Activated effector memory CD4-positive, alpha-beta T cell treated with Interleukin-2 at 50 U/mL for 16 hours (primary cell): Measurements from ENCODE around the gene GET4.
"Not testable (repeated sequence)": the region's sequence is repeated elsewhere in the genome, so short reads cannot be mapped to it uniquely, and the experiment has no call there.

ENCODE experiments used
- DNase-seq: peaks from one replicate; pipeline ENCODE4 v3.0.0-alpha.2; 2020

Gene GET4

DNA sequence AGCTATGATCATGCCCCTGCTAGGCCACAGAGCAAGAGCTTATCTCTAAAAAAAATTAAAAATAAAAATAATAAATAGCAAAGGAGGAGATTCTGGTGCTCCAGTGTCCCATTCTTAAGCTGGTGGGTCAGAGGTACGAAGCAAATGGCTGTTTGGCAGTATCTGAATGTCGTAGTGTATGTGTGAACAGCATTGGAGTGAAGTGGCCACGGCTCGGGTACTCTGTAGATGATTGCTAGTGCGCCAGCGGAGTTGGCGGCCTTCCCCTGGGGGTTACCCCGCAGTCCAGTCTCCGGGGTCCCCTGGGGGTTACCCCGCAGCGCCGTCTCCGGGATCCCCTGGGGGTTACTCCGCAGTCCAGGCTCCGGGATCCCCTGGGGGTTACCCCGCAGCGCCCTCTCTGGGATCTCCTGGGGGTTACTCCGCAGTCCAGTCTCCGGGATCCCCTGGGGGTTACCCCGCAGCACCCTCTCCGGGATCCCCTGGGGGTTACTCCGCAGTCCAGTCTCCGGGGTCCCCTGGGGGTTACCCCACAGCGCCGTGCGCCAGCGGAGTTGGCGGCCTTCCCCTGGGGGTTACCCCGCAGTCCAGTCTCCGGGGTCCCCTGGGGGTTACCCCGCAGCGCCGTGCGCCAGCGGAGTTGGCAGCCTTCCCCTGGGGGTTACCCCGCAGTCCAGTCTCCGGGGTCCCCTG is 29.2 kb upstream of the GET4 start:
- not testable (repeated sequence) for DNase-seq

DNA sequence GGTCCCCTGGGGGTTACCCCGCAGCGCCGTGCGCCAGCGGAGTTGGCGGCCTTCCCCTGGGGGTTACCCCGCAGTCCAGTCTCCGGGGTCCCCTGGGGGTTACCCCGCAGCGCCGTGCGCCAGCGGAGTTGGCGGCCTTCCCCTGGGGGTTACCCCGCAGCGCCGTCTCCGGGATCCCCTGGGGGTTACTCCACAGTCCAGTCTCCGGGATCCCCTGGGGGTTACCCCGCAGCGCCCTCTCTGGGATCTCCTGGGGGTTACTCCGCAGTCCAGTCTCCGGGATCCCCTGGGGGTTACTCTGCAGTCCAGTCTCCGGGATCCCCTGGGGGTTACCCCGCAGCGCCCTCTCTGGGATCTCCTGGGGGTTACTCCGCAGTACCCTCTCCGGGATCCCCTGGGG is 28.6 kb upstream of the GET4 start:
- not testable (repeated sequence) for DNase-seq

DNA sequence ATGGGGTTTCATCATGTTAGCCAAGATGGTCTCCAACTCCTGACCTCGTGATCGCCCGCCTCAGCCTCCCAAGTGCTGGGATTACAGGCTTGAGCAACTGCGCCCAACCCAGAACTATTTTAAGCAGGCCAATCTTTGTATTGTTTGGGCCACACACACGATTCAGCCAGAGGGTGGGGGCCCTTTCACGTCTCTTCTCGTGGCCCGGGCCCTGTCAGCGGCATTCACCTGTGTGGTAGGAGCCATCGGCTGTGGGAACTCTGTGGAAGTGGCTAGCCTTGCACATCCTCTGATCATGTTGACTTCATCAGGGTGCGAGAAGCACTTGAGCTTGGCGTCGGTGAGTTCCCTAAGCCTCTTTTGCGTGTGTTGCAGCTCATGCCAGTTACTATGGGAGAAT is 27.2 kb upstream of the GET4 start:
- DNase-seq: no peak

DNA sequence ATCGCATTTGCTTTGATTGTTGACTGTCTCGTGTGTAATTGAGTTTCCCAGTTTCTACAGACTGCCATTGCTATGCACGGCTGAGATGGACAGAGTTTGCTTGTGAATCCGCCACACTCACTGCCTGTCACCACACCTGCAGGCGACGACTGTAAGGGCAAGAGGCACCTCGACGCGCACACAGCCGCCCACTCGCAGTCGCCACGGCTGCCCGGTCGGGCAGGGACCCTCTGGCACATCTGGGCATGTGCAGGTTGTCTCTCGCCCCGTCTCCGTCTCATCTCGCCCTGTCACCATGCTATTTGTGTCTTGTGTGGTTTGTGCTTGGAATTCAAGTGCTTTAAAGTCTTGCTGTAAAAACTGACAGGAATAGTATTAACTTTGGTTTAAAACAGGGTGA is 26.6 kb upstream of the GET4 start:
- no peak for DNase-seq

DNA sequence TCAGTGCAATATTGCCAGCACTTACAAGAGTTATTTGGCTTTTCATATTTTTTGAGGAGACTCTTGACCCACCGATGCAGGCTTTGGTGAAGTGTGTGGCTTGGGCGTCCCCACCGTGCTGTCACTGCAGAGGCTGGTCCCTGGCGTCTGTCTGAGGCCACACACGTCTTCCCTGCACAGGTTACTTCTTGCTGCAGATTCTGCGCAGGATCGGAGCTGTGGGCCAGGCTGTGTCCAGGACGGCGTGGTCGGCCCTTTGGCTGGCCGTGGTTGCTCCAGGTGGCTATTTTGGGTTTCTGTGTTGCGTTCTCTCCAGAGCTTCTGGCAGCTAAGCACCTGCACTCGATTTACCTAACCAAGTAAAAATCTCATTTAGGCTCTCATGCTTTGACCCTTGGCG is 25.1 kb upstream of the GET4 start:
- DNase-seq: no peak

DNA sequence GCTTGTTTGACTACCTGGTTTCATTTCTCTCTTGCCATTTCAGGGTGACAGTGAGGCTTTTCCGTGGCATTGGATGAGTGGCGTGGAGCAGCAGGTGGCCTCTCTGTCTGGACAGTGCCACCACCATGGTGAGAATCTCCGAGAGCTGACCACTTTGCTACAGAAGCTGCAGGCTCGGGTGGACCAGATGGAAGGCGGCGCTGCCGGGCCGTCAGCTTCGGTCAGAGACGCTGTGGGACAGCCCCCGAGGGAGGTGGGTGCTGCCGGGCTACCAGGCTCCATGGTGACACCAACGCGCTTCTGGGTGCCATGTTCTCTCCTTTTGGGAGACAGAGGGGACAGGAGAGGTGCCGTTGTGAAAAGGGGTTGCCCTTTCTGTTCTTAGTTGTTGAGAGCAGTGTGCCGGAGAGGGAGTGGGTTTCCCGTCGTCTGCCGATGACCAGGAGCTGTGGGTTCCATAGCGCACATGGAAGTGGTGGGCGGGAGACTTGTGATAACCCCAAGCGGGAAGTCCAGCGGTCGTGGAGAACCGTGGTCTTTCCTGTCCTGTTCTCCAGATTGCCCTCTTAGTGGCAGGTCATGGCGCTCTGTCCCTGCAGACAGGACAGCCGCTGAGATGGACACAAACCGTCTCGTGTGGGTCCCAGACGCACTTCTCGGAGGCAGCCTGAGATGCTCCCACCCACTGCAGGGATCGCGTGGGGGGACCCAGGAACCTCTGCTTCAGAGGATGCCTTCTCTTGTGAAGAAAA is 22.8 kb upstream of the GET4 start:
- no peak for DNase-seq

DNA sequence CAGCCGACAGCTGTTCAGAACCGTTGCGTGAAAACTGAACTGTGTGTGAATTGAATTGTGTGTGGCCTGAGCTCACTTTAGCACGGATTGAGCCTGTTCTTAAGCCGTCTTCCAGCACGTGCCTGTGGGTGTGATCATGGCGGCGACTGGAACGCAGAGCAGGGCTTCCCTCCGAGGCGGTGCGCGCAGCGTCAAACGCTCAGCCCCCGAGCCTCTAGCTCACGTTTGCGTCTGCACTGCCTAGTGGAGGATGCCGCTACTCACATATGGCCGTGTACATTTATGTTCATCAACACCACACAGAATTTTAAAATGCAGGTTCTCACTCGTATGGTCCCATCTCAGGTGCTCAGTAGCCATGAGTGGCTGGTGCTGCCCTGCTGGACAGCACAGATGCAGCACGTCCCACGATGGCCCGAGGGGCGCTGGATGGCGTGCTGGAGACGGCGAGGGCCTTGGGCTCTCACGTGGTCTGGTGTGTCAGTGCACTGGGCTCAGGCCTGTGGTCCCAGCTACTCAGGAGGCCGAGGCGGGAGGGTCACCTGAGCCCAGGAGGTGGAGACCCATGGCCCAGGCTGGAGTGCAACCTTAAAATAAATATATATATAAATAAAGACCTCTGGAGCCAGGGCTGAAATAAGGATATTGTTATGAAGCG is 22.1 kb upstream of the GET4 start:
- no peak for DNase-seq

DNA sequence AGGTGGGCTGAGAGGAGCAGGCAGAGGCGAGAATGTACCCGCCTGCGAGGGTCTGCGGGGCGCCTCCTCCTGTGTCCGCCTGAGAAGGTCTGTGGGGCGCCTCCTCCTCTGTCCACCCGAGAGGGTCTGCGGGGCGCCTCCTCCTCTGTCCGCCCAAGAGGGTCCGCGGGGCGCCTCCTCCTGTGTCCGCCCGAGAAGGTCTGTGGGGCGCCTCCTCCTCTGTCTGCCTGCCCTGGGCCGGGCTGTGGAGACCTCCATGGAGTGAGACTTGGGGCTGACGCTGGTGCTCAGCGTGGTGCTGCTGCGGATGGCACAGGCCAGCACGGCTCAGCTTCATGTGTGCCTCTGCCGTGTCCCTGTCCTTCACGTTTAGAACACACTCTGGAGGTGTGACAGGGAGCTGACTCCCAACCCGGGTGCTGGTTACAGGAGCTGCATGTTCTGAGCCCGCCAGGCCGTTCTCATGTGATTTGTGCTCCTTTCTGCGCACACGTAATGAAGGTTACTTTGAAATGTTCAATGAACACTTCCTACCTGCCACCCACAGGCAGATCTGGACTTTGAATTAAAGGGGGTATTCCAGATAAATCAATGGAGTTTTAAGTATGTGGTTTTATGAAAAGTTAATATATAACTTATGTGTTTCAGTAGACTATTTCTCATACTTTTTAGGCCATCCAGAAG is 20.5 kb upstream of the GET4 start:
- no peak for DNase-seq

DNA sequence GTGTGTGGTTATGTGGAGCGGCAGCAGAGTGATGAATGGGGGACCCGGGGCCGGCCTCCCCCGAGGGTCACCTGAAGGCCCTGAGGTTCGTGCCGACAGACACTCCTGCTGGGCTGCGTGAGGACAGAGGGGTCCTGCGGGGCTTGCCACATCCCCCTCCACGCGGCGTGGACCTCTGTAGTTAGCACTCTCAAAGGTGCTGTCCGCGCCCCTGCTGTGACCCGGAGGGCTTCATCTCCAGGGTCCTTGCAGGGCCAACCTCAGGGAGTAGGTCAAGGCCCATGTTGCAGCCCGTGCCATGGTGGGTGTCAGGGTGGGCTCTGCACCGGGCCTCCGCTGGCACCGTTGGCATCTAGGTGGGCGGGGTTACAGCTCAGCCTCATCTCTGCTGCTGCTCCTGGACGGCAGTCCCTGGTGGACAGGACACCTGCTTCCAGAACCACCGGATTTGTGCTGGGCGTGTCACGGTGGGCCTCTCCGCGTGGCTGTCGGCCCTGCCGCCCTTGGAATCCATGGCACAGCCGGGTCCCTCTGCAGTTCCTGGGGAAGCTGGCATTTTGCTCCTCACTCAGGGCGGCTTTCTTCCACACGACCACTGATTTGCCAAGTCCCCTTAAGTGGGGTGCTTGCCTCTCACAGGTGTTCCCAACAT is 19.8 kb upstream of the GET4 start:
- no peak for DNase-seq

DNA sequence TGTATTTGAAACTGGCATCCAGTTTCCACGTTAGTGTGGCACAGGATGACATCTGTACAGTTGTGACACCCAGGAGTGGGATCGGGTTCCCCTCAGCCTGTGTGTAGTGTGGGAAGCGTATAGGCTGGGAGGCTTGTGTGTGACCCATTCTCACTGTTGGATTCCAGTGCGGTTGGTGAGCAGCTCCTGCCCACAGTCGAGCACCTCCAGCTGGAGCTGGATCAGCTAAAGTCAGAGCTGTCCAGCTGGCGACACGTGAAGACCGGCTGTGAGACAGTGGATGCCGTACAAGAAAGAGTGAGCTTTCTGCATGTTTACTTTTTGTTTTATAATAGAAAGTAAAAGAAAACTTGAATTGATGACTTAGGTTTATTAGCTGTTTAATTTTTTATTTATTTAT is 18.7 kb upstream of the GET4 start:
- DNase-seq: no peak

DNA sequence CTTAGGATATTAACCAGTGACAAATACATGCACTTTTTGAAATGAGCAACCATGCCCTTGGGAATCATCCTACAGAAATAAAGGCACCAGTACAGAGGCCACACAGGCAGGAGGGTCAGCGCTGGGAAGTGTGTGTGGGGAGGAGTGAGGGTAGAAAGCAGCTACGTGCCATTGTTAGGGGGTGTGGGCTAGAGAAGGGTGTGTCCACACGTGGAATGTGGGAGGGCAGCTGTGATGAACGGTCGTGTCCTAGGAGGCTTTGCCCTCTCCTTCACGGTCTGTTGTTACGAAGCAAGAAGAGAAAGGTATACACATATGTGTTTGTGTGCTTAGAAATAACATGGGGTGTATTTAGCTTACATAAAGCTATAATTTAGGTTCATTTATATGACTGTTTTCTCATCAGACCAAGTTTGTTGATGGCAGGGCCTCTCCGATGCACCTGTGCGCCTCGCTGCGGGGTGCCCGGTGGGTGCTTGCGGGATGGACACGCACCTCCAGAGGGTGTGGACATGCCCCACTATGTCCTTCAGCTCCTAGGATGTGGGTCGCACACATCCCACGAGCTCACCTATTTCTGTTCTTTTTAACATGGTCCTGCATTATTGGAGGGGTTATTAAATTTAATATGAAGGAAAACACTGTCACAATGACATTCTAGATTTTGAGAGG is 16.9 kb upstream of the GET4 start:
- no peak for DNase-seq

DNA sequence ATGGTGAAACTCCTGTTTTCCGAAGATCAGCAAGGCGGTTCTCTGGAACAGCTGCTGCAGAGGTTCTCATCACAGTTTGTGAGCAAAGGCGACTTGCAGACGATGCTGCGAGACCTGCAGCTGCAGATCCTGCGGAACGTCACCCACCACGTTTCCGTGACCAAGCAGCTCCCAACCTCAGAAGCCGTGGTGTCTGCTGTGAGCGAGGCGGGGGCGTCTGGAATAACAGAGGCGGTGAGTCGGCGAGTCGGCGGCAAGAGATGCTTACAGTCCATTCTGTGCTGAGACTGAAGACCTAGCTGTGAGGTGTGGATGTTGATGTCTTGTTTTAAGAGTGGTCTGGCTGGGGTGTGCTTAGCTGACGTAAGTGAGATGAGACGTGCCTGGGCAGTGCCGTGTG is 16.2 kb upstream of the GET4 start:
- DNase-seq: no peak

DNA sequence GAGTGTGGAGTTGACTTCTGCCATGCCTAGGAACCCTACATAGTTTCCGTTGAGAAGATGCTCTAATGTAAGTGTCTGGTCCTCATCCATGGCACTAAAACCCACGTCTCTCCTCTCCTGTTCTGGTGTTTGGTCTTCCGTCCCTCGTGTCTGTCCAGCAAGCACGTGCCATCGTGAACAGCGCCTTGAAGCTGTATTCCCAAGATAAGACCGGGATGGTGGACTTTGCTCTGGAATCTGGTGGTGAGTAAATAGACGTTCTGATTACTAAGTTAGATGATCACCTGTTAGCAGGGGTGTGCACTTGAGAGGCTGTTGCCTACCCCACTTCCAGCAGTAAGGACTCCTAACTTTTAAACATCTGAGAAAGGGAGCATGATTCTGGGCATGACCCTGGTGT is 15.1 kb upstream of the GET4 start:
- DNase-seq: no peak

DNA sequence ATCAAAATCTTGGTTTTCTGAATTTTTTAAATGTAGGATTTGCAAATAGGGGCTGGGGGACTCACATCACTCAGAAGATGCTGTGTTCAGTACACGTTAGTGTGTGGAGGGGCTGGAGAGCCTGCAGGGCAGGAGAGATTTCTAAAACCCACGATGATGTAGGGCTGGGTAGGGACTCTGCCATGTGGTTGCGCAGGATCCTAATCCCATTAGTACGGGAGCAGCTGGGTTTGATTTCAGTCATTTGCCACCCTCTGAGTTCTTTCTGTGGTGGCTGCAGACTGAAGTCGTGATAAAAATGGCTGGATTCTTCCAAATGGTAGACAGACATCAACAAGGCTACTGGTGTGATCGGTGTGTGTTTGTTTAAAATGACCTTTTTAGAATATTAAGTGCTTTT is 14.2 kb upstream of the GET4 start:
- no peak for DNase-seq

DNA sequence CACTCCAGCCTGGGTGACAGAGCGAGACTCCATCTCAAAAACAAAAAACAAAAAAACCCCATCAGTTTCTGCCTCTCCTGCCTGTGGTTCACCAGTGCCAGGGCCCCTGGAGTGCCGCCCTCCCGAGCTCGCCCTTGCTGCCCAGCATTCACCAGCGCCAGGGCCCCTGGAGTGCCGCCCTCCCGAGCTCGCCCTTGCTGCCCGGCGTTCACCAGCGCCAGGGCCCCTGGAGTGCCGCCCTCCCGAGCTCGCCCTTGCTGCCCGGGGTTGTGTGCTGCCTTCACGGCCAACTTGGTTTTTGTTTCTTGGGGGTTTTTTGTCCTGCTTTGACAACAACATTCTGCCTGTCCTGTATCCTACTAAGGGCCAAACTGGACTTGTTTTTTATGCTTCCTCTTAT is 13.2 kb upstream of the GET4 start:
- DNase-seq: no peak

DNA sequence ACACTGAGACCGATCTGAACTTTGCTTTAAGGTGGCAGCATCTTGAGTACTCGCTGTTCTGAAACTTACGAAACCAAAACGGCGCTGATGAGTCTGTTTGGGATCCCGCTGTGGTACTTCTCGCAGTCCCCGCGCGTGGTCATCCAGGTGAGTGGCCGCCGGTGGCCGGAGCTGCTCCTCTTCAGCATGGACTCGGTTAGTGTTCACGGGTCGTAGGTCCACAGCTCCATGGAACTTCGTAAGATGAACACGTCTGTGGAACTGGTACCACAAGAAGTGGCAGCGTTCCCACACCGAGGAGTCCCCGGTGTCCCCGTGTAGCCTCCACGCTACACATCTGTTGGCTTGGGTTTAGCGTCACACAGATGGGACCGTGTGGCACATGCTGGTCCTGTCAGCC is 10.4 kb upstream of the GET4 start:
- no peak for DNase-seq

DNA sequence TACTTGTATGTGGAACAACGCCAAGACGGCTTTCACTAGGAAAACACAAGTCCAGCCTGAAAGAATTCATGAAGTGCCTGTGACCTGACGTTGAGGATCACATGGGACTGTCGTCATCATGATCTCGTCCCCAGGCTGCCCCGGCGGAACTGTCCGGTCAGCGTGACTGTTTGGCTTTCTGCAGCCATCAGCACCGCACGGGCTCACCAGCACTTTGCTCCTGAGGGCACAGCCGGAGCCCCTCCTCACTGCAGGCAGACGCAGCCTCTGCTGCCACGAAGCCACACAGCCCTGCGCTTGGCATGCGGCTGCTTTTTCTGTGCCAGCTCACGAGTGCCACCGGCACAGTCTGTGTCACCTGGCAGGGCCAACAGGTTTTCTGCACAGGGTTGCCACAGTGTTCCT is 9.4 kb upstream of the GET4 start:
- DNase-seq: no peak

DNA sequence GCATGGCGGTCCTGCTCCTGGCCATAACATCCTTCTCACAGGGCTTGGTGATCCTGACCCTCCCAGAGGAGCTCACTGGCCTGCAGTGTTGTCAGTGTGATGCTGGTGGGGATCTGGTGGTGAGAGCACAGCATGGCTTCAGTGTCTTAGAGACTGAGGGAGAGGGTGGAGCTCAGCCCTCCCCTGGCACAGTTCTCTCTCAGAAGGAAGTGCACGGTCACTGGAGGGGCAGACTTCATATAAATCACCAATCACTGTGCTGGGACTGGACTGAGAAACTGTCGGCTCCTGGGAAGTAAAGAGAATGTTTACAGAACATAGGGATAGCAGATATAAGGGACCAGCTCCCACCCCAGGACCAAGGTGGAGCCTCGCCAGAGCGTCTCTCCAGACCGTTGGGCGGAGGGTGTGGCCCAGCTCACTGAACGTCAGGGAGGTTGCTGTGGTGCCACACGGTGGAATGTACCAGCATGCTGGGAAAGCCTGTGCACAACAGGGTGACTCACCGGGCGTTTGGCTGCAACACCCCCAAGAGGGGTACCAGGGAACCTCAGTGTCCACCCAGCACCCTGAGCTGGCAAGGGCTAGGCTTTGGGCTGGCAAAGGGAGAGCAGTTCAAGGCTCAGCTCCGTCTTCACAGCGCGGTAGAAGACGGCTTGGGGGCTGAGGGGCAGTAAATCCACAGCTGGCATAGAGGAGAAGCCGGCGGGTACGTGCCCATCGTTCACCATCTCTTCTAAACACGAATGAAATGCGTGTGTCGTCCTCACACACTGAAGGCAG is 8.8 kb upstream of the GET4 start:
- DNase-seq: no peak

DNA sequence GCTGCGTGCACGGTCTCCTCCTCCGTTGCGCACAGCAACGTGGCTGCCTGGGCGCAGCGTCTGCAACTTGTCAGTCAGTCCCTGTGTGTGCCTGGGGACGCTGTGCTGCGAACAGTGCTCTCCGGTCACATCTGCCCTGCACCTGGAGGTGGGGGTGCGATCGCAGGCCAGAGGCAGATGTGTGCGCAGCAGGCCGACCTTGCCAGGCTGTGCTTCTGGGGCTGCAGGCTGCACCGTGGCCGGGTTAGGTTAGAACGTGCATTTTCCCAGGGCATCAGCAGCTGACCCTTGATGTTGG is 8.2 kb upstream of the GET4 start:
- no peak for DNase-seq

DNA sequence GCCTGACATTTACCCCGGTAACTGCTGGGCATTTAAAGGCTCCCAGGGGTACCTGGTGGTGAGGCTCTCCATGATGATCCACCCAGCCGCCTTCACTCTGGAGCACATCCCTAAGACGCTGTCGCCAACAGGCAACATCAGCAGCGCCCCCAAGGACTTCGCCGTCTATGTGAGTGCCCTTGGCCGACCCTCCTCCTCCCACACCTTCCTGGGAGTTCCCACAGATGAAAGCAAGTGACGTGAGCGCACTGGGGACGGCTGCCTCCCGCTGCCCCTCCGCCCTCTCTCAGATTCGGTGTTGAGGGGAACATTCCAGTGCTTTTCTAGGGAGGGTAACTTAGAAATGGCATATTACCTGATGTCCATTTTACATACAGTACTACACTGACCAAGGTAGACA is 7.0 kb upstream of the GET4 start:
- DNase-seq: no peak

DNA sequence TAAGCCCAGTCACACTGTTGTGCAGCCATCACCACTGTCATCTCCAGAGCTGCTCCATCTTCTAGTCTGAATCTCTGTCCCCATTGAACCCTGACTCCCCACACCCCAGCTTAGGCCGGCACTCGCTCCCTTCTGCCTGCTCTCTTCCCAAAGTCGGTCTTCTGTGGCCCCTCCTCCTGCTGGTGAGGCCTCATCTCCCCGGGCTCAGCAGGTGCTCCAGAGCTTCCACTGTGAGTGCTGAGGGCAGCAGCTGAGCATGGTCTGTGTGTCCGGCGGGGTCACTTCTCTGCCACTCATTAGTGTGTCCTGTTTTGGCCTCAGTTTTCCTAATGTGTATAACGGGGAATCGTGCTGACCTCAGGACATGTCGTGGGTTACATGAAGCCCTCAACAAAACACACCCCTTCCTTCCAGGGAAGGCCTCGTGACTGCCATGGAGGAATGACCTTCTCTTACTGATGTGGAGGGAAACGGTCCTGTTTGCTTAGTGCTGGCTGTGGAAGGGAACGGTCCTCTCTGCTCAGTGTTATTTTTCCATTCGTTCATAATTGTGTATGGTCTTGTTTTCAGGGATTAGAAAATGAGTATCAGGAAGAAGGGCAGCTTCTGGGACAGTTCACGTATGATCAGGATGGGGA is 4.3 kb upstream of the GET4 start:
- DNase-seq: no peak

DNA sequence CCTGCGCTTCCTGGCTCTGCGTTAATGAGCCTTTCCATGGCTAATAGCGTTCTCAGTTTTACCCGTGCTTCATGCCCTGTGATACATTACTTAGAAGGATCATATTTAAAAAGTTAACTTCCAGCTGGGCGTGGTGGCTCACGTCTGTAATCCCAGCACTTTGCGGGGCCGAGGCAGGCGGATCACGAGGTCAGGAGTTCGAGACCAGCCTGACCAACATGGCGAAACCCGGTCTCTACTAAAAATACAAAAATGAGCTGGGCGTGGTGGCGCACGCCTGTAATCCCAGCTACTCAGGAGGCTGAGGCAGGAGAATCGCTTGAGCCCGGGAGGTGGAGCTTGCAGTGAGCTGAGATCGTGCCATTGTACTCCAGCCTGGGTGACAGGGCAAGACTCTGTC is 3.7 kb upstream of the GET4 start:
- DNase-seq: not testable (repeated sequence)
